GM13976 (cell line): Measurements from ENCODE around the gene THBS2.
"Not testable (repeated sequence)": the region's sequence is repeated elsewhere in the genome, so short reads cannot be mapped to it uniquely, and the experiment has no call there.

Source experiments
- DNase-seq: peaks from one replicate; pipeline ENCODE4 v3.0.0; 2012; ENCODE audit warnings: low spot score
- CTCF ChIP-seq: IDR thresholded peaks from 2 replicates; pipeline ENCODE4 v1.5.1; 2012; ENCODE audit warnings: borderline replicate concordance, mild to moderate bottlenecking; ENCODE audit not compliant: insufficient read depth; ENCODE audit errors: extremely low read depth, missing control alignments, control extremely low read depth
- in situ Hi-C: fragments of 300-500 bp; cut with MboI; formaldehyde crosslinking; loops from one replicate; pipeline ENCODE4 v1.12.0; 2022; ENCODE audit warnings: low sequenced_read_pairs, mixed read lengths, inconsistent platforms; ENCODE audit not compliant: unreplicated experiment

The THBS2 gene

GRCh38 chr6:169199625-169200335 lies 53.9 kb downstream of the THBS2 start:
- no peak for DNase-seq
- in situ Hi-C loops = no loop called here

GRCh38 chr6:169198885-169199284 lies 54.8 kb downstream of the THBS2 start:
- in situ Hi-C loops = no loop called here
- no peak for TF ChIP-seq CTCF
- no peak for DNase-seq

More at GRCh38 chr6:169199625-169200335, 53.9 kb downstream of the THBS2 start:
- no peak for TF ChIP-seq CTCF

GRCh38 chr6:169197929-169198328 lies 55.7 kb downstream of the THBS2 start:
- DNase-seq, in situ Hi-C loops: not testable (repeated sequence)

GRCh38 chr6:169196279-169196678 lies 57.4 kb downstream of the THBS2 start:
- in situ Hi-C loops, DNase-seq: not testable (repeated sequence)

- no peak for DNase-seq
- in situ Hi-C loops = no loop called here
Observed at GRCh38 chr6:169194737-169195136, 58.9 kb downstream of the THBS2 start.

GRCh38 chr6:169190970-169191369 lies 62.7 kb downstream of the THBS2 start:
- no peak for TF ChIP-seq CTCF
- in situ Hi-C loops = no loop called here
- no peak for DNase-seq

More at GRCh38 chr6:169194737-169195136, 58.9 kb downstream of the THBS2 start:
- TF ChIP-seq CTCF = no peak

- in situ Hi-C loops = no loop called here
- no peak for DNase-seq
- TF ChIP-seq CTCF = no peak
Observed at GRCh38 chr6:169190144-169190584, 63.5 kb downstream of the THBS2 start.

- no peak for TF ChIP-seq CTCF
- in situ Hi-C loops = no loop called here
- DNase-seq = no peak
Observed at GRCh38 chr6:169189686-169190085, 64.0 kb downstream of the THBS2 start.
